DOHH2 (cell line): ENCODE results near the gene CACNA1I.
"Not testable (repeated sequence)": the region's sequence is repeated elsewhere in the genome, so short reads cannot be mapped to it uniquely, and the experiment has no call there.

Experiments
- CTCF ChIP-seq: fragments of 200-600 bp; sonication (generic); IDR thresholded peaks from one replicate; pipeline ENCODE4 v1.5.1; 2014; ENCODE audit warnings: antibody characterized with exemption, mild to moderate bottlenecking, low read depth, low read length; ENCODE audit not compliant: poor library complexity, severe bottlenecking
- EZH2phosphoT487 ChIP-seq: fragments of 200-600 bp; sonication (generic); IDR thresholded peaks from 2 replicates; pipeline ENCODE4 v1.6.1; 2017; ENCODE audit warnings: borderline replicate concordance, mild to moderate bottlenecking, antibody characterized with exemption, low read length, moderate library complexity, mixed read lengths

DNA sequence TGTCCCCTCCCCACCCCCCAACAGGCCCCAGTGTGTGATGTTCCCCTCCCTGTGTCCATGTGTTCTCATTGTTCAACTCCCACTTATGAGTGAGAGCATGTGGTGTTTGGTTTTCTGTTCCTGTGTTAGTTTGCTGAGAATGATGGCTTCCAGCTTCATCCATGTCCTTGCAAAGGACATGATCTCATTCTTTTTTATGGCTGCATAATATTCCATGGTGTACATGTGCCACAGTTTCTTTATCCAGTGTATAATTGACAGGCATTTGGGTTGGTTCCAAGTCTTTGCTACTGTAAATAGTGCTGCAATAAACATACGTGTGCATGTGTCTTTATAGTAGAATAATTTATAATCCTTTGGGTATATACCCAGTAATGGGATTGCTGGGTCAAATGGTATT is 163.5 kb downstream of the CACNA1I start:
- not testable (repeated sequence) for TF ChIP-seq CTCF, EZH2phosphoT487
